SHP77 treated with DMSO at 0.1 percent for 48 hours (cell line): ENCODE data around the gene MYH11.
"Not testable (repeated sequence)": the region's sequence is repeated elsewhere in the genome, so short reads cannot be mapped to it uniquely, and the experiment has no call there.

Experiments used
- DNase-seq: peaks from one replicate; lab custom pipeline; 2025; lab: John Stamatoyannopoulos, UW

MYH11 gene

GRCh38 chr16:15876503-15876902, 19.7 kb upstream of the MYH11 start:
- DNase-seq: no peak

- DNase-seq: no peak
Observed at GRCh38 chr16:15874745-15875314, 18.0 kb upstream of the MYH11 start.

- no peak for DNase-seq
Observed at GRCh38 chr16:15873737-15874136, 16.9 kb upstream of the MYH11 start.

GRCh38 chr16:15873301-15873700, 16.5 kb upstream of the MYH11 start:
- DNase-seq: no peak

GRCh38 chr16:15870011-15870410, 13.2 kb upstream of the MYH11 start:
- DNase-seq: no peak

- no peak for DNase-seq
Observed at GRCh38 chr16:15866451-15866850, 9.6 kb upstream of the MYH11 start.

- no peak for DNase-seq
Observed at GRCh38 chr16:15865742-15866141, 8.9 kb upstream of the MYH11 start.

- no peak for DNase-seq
Observed at GRCh38 chr16:15864939-15865338, 8.1 kb upstream of the MYH11 start.

GRCh38 chr16:15861996-15862395, 5.2 kb upstream of the MYH11 start:
- DNase-seq: no peak

GRCh38 chr16:15858921-15859668, 2.3 kb upstream of the MYH11 start:
- no peak for DNase-seq

- DNase-seq: no peak
Observed at GRCh38 chr16:15857724-15858560, 1.1 kb upstream of the MYH11 start.

- DNase-seq: no peak
Observed at GRCh38 chr16:15856182-15856581, 646 bp downstream of the MYH11 start.

- no peak for DNase-seq
Observed at GRCh38 chr16:15855704-15856003, 1.2 kb downstream of the MYH11 start.

GRCh38 chr16:15854906-15855703, 1.7 kb downstream of the MYH11 start:
- DNase-seq: no peak

GRCh38 chr16:15854061-15854460, 2.8 kb downstream of the MYH11 start:
- DNase-seq: no peak

GRCh38 chr16:15853021-15853420, 3.8 kb downstream of the MYH11 start:
- no peak for DNase-seq

GRCh38 chr16:15850555-15850954, 6.3 kb downstream of the MYH11 start:
- not testable (repeated sequence) for DNase-seq

GRCh38 chr16:15849209-15849981, 7.4 kb downstream of the MYH11 start:
- DNase-seq: no peak

- DNase-seq: no peak
Observed at GRCh38 chr16:15847611-15848175, 9.1 kb downstream of the MYH11 start.

GRCh38 chr16:15846510-15846909, 10.3 kb downstream of the MYH11 start:
- DNase-seq: no peak

GRCh38 chr16:15843635-15844279, 13.1 kb downstream of the MYH11 start:
- DNase-seq: no peak
